Stimulated activated CD8-positive, alpha-beta memory T cell treated with anti-CD3 and anti-CD28 coated beads, Interleukin-4, amount 100 ng/mL, for 48 hours (primary cell): ENCODE data around the gene EYS.

Experiments
- DNase-seq: peaks from one replicate; pipeline ENCODE4 v3.0.0-alpha.2; 2020

EYS gene

GRCh38 chr6:63676412-63677114 is 2030.5 kb downstream of the EYS start:
- no peak for DNase-seq

- no peak for DNase-seq
These were observed 2031.9 kb downstream of the EYS start for GRCh38 chr6:63675138-63675537.

GRCh38 chr6:63674635-63675034 is 2032.4 kb downstream of the EYS start:
- DNase-seq: no peak

GRCh38 chr6:63673692-63674091 is 2033.3 kb downstream of the EYS start:
- DNase-seq: no peak

GRCh38 chr6:63672582-63673129 is 2034.4 kb downstream of the EYS start:
- DNase-seq: no peak

GRCh38 chr6:63671098-63671754 is 2035.8 kb downstream of the EYS start:
- DNase-seq: no peak
